HEK293 (cell line): Measurements from ENCODE around the gene HS6ST3.

Source experiments
- CTCF ChIA-PET: fragments of 350-600 bp; formaldehyde crosslinking; extraction: SDS; loops from one replicate; lab custom pipeline; 2021; ENCODE audit warnings: antibody characterized with exemption; lab: Yijun Ruan, JAX
- POLR2A ChIA-PET: fragments of 300-600 bp; formaldehyde crosslinking; extraction: SDS; loops from one replicate; lab custom pipeline; 2020; ENCODE audit warnings: antibody characterized with exemption, inconsistent platforms; lab: Yijun Ruan, JAX
- H3K27ac ChIP-seq: fragments of 200-500 bp; sonication (Bioruptor generic); 2 replicates; pipeline ENCODE4 v1.5.1; 2014; ENCODE audit warnings: low read depth, low read length, control low read depth, inconsistent platforms; ENCODE audit errors: extremely low read depth
- H3K36me3 ChIP-seq, 2 experiments: fragments of 200-500 bp in 1 of 2; sonication (Bioruptor generic) in 1 of 2; 1 replicate in 1 of 2; 2 replicates in 1 of 2; pipeline ENCODE4 v1.5.1; 2014 to 2017; ENCODE audit warnings: inconsistent platforms in 2 of 2, low read length in 2 of 2; ENCODE audit not compliant: control insufficient read depth in 2 of 2, insufficient read depth in 1 of 2
- H3K4me1 ChIP-seq: fragments of 200-500 bp; sonication (Bioruptor generic); 2 replicates; pipeline ENCODE4 v1.5.1; 2014; ENCODE audit warnings: mild to moderate bottlenecking, low read length, inconsistent platforms; ENCODE audit not compliant: control insufficient read depth, insufficient read depth
- H3K4me3 ChIP-seq: 2 replicates; pipeline ENCODE4 v1.5.1; 2011; ENCODE audit warnings: low read depth, mild to moderate bottlenecking, control low read depth, low read length, moderate library complexity
- H3K9me3 ChIP-seq: fragments of 200-500 bp; sonication (Bioruptor generic); 2 replicates; pipeline ENCODE4 v1.5.1; 2014; ENCODE audit warnings: low read depth, low read length, inconsistent platforms; ENCODE audit not compliant: control insufficient read depth, insufficient read depth
- BCL11A ChIP-seq: fragments of 450-650 bp; formaldehyde crosslinking; IDR thresholded peaks from 2 replicates; pipeline ENCODE4 v1.5.1; 2016; ENCODE audit warnings: low read depth, missing biosample characterization, missing genetic modification characterization
- GFI1B ChIP-seq: fragments of 450-650 bp; formaldehyde crosslinking; IDR thresholded peaks from 2 replicates; pipeline ENCODE4 v1.5.1; 2016; ENCODE audit warnings: missing biosample characterization, missing genetic modification characterization
- KLF9 ChIP-seq: fragments of 450-650 bp; formaldehyde crosslinking; IDR thresholded peaks from 2 replicates; pipeline ENCODE4 v1.5.1; 2016; ENCODE audit warnings: missing biosample characterization, missing genetic modification characterization, low read depth
- TRIM28 ChIP-seq: IDR thresholded peaks from 2 replicates; pipeline ENCODE4 v1.6.1; 2011; ENCODE audit warnings: low read length, control low read depth, borderline replicate concordance
- ZIC2 ChIP-seq: fragments of 450-650 bp; formaldehyde crosslinking; IDR thresholded peaks from 2 replicates; pipeline ENCODE4 v1.5.1; 2016; ENCODE audit warnings: missing biosample characterization, missing genetic modification characterization
- ZNF23 ChIP-seq: fragments of 450-650 bp; formaldehyde crosslinking; IDR thresholded peaks from 2 replicates; pipeline ENCODE4 v1.5.1; 2016; ENCODE audit warnings: missing biosample characterization, missing genetic modification characterization, borderline replicate concordance
- ZNF311 ChIP-seq: fragments of 450-650 bp; formaldehyde crosslinking; IDR thresholded peaks from 2 replicates; pipeline ENCODE4 v1.5.1; 2017; ENCODE audit warnings: missing biosample characterization, missing genetic modification characterization, borderline replicate concordance
- ZNF48 ChIP-seq: fragments of 450-650 bp; formaldehyde crosslinking; IDR thresholded peaks from 2 replicates; pipeline ENCODE4 v1.5.1; 2016; ENCODE audit warnings: missing biosample characterization, missing genetic modification characterization
- ZNF629 ChIP-seq: fragments of 450-650 bp; formaldehyde crosslinking; IDR thresholded peaks from 2 replicates; pipeline ENCODE4 v1.5.1; 2017; ENCODE audit warnings: missing biosample characterization, missing genetic modification characterization
- ZNF776 ChIP-seq: fragments of 450-650 bp; formaldehyde crosslinking; IDR thresholded peaks from 2 replicates; pipeline ENCODE4 v1.5.0; 2017; ENCODE audit warnings: missing biosample characterization, missing genetic modification characterization, borderline replicate concordance
- TF ChIP-seq, protein P1 (sequence below): fragments of 450-650 bp; formaldehyde crosslinking; IDR thresholded peaks from 2 replicates; pipeline ENCODE4 v1.5.1; 2016; ENCODE audit warnings: missing biosample characterization, missing genetic modification characterization, borderline replicate concordance
- TF ChIP-seq, protein P2 (sequence below): fragments of 450-650 bp; formaldehyde crosslinking; IDR thresholded peaks from 2 replicates; pipeline ENCODE4 v1.5.1; 2016; ENCODE audit warnings: missing biosample characterization, missing genetic modification characterization
- TF ChIP-seq, protein P3 (sequence below): fragments of 450-650 bp; formaldehyde crosslinking; optimal IDR thresholded peaks from 2 replicates; pipeline ENCODE3; 2016; ENCODE audit warnings: missing biosample characterization, mild to moderate bottlenecking, missing genetic modification characterization
- TF ChIP-seq, protein P4 (sequence below): fragments of 450-650 bp; formaldehyde crosslinking; IDR thresholded peaks from 2 replicates; pipeline ENCODE4 v1.5.1; 2016; ENCODE audit warnings: missing biosample characterization, missing genetic modification characterization

The HS6ST3 gene

DNA sequence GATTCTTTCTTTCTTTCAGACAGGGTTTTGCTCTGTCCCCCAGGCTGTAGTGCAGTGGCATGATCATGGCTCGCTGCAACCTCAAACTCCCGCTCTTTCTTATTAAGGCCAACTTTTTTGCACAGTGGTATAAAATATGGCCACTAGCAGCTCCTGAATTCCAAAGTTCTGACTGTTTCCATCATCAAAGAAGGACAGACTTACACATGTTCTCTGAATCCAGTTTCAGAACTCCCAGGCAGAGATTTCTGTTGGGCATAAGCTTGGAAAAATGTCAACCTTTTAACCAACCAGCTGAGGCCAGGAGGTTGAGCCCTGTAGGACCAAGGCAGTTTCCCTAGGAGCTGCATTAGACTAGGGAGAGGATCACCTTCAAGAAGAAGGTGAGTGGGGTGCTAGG is 184.1 kb downstream of the HS6ST3 start (continued):
- TF ChIP-seq, protein P1, sequence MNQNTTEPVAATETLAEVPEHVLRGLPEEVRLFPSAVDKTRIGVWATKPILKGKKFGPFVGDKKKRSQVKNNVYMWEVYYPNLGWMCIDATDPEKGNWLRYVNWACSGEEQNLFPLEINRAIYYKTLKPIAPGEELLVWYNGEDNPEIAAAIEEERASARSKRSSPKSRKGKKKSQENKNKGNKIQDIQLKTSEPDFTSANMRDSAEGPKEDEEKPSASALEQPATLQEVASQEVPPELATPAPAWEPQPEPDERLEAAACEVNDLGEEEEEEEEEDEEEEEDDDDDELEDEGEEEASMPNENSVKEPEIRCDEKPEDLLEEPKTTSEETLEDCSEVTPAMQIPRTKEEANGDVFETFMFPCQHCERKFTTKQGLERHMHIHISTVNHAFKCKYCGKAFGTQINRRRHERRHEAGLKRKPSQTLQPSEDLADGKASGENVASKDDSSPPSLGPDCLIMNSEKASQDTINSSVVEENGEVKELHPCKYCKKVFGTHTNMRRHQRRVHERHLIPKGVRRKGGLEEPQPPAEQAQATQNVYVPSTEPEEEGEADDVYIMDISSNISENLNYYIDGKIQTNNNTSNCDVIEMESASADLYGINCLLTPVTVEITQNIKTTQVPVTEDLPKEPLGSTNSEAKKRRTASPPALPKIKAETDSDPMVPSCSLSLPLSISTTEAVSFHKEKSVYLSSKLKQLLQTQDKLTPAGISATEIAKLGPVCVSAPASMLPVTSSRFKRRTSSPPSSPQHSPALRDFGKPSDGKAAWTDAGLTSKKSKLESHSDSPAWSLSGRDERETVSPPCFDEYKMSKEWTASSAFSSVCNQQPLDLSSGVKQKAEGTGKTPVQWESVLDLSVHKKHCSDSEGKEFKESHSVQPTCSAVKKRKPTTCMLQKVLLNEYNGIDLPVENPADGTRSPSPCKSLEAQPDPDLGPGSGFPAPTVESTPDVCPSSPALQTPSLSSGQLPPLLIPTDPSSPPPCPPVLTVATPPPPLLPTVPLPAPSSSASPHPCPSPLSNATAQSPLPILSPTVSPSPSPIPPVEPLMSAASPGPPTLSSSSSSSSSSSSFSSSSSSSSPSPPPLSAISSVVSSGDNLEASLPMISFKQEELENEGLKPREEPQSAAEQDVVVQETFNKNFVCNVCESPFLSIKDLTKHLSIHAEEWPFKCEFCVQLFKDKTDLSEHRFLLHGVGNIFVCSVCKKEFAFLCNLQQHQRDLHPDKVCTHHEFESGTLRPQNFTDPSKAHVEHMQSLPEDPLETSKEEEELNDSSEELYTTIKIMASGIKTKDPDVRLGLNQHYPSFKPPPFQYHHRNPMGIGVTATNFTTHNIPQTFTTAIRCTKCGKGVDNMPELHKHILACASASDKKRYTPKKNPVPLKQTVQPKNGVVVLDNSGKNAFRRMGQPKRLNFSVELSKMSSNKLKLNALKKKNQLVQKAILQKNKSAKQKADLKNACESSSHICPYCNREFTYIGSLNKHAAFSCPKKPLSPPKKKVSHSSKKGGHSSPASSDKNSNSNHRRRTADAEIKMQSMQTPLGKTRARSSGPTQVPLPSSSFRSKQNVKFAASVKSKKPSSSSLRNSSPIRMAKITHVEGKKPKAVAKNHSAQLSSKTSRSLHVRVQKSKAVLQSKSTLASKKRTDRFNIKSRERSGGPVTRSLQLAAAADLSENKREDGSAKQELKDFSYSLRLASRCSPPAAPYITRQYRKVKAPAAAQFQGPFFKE (tag by site-specific recombination), result no peak

DNA sequence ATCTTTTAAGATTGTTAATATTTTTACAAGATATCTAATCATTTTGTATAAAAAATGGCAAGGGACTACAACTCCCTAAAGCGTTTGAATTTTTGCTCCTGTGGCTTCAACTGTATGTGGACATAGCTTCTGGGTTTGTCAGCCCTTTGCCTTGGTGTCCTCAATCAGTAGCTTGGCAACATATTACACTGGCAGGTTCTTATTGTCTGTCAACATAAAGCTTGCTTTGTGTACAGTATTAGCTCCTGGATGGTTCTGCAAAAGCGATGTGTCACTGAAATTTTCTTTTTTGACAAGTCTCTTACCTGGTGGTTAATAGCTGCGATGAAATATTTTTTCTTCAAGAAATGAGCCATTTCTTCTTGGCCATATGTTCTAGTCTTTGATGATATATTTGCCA is 190.0 kb downstream of the HS6ST3 start:
- no peak overlapping the region for H3K4me3 ChIP-seq
- H3K4me1 ChIP-seq, result no peaks in the 10 kb centered on the region
- TF ChIP-seq, protein P2, sequence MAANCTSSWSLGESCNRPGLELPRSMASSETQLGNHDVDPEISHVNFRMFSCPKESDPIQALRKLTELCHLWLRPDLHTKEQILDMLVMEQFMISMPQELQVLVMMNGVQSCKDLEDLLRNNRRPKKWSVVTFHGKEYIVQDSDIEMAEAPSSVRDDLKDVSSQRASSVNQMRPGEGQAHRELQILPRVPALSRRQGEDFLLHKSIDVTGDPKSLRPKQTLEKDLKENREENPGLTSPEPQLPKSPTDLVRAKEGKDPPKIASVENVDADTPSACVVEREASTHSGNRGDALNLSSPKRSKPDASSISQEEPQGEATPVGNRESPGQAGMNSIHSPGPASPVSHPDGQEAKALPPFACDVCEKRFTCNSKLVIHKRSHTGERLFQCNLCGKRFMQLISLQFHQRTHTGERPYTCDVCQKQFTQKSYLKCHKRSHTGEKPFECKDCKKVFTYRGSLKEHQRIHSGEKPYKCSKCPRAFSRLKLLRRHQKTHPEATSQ (tag by site-specific recombination), result no peak
- no peak for TF ChIP-seq ZNF629 (tag by site-specific recombination)
- TF ChIP-seq GFI1B (tag by site-specific recombination), result no peak
- H3K9me3 ChIP-seq, result no peaks in the 10 kb centered on the region
- no peak overlapping the region for H3K27ac ChIP-seq
- ChIA-PET CTCF (no interaction called here), POLR2A (no interaction called here)
- no peaks in the 10 kb centered on the region for H3K36me3 ChIP-seq

DNA sequence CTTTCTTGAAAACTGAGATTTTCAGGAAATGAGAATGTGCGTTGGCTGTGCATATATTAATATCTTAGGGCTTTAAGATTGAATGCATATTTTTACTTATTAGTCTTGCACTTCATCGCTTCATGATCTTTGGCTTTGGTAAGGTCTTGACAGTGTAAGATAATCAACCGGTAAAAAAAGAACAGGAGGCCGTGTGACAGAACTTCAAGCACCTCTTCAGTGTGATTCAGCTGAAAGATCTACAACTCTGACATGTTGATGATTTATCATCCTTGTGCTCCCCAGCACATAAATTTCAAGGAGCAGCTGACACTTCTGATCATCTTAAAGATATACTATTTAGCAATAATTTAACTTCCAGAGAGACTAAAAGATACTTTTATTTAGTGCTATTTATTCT is 195.1 kb downstream of the HS6ST3 start:
- no peaks in the 10 kb centered on the region for H3K9me3 ChIP-seq
- no peak overlapping the region for H3K4me3 ChIP-seq
- CTCF ChIA-PET, result no interaction called here
- TF ChIP-seq ZNF23 (tag by site-specific recombination), result no peak
- TF ChIP-seq ZNF776 (tag by site-specific recombination), result no peak
- TF ChIP-seq, protein P3, sequence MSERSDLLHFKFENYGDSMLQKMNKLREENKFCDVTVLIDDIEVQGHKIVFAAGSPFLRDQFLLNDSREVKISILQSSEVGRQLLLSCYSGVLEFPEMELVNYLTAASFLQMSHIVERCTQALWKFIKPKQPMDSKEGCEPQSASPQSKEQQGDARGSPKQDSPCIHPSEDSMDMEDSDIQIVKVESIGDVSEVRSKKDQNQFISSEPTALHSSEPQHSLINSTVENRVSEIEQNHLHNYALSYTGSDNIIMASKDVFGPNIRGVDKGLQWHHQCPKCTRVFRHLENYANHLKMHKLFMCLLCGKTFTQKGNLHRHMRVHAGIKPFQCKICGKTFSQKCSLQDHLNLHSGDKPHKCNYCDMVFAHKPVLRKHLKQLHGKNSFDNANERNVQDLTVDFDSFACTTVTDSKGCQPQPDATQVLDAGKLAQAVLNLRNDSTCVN (tag by site-specific recombination), result no peak
- TF ChIP-seq, protein P4, sequence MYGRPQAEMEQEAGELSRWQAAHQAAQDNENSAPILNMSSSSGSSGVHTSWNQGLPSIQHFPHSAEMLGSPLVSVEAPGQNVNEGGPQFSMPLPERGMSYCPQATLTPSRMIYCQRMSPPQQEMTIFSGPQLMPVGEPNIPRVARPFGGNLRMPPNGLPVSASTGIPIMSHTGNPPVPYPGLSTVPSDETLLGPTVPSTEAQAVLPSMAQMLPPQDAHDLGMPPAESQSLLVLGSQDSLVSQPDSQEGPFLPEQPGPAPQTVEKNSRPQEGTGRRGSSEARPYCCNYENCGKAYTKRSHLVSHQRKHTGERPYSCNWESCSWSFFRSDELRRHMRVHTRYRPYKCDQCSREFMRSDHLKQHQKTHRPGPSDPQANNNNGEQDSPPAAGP (tag by site-specific recombination), result no peak
- no peak for TF ChIP-seq BCL11A (tag by site-specific recombination)
- TF ChIP-seq KLF9 (tag by site-specific recombination), result no peak
- no peak for TF ChIP-seq TRIM28
- no peak for TF ChIP-seq ZNF48
- no peak for TF ChIP-seq ZIC2 (tag by site-specific recombination)
- no peak for TF ChIP-seq ZNF311 (tag by site-specific recombination)
- no peaks in the 10 kb centered on the region for H3K36me3 ChIP-seq
- H3K27ac ChIP-seq, result no peak overlapping the region
- POLR2A ChIA-PET, result no interaction called here
- H3K4me1 ChIP-seq, result no peaks in the 10 kb centered on the region
